Effector memory CD8-positive, alpha-beta T cell (primary cell): Measurements from ENCODE around the gene LRBA.
"Not testable (repeated sequence)": the region's sequence is repeated elsewhere in the genome, so short reads cannot be mapped to it uniquely, and the experiment has no call there.

Experiments used
- ATAC-seq: fragments of 150-1000 bp; cut with Tn5 transposase; replicated peaks from 2 replicates; pipeline ENCODE4 v1.10.0; 2021; ENCODE audit warnings: mild to moderate bottlenecking, moderate library complexity
- DNase-seq, 3 experiments: peaks; one replicate each; pipeline ENCODE4 v3.0.0; 2021
- H3K27ac Mint-ChIP-seq, 2 donors: one replicate each; pipeline ENCODE4 v1.8.0; 2022; ENCODE audit warnings: mild to moderate bottlenecking in 2 of 2, mixed read lengths in 2 of 2, moderate library complexity in 2 of 2
- H3K27me3 Mint-ChIP-seq, 2 donors: one replicate each; pipeline ENCODE4 v1.8.0; 2022; ENCODE audit warnings: mixed read lengths in 2 of 2
- H3K36me3 Mint-ChIP-seq: one replicate; pipeline ENCODE4 v1.8.0; 2022; ENCODE audit warnings: mild to moderate bottlenecking, moderate library complexity, mixed read lengths; ENCODE audit not compliant: insufficient read depth
- H3K4me1 Mint-ChIP-seq, 2 donors: one replicate each; pipeline ENCODE4 v1.8.0; 2022; ENCODE audit warnings: low read depth in 2 of 2, mixed read lengths in 2 of 2
- H3K4me3 Mint-ChIP-seq, 2 donors: one replicate each; pipeline ENCODE4 v1.8.0; 2022; ENCODE audit warnings: mild to moderate bottlenecking in 2 of 2, mixed read lengths in 2 of 2, moderate library complexity in 2 of 2
- H3K9me3 Mint-ChIP-seq, 2 donors: one replicate each; pipeline ENCODE4 v1.8.0; 2022; ENCODE audit warnings: mixed read lengths in 2 of 2

The LRBA gene

GRCh38 chr4:150976478-150977118, 38.5 kb downstream of the LRBA start:
- no peaks in the 10 kb centered on the region for H3K27me3 Mint-ChIP-seq
- no peak overlapping the region for H3K27ac Mint-ChIP-seq
- peaks cover 59 to 76% of the 10 kb centered on the region in 2 donors for H3K4me1 Mint-ChIP-seq
- DNase-seq (no peak), ATAC-seq (no peak)
- H3K9me3 Mint-ChIP-seq = no peaks in the 10 kb centered on the region
- H3K36me3 Mint-ChIP-seq = no peaks in the 10 kb centered on the region
- no peak overlapping the region for H3K4me3 Mint-ChIP-seq

- Mint-ChIP-seq H3K4me3 (no peak overlapping the region), H3K27ac (peak overlapping the region; percentile 2 to 75), H3K36me3 (no peaks in the 10 kb centered on the region), H3K9me3 (no peaks in the 10 kb centered on the region), H3K27me3 (no peaks in the 10 kb centered on the region), H3K4me1 (peaks cover 53 to 73% of the 10 kb centered on the region in 2 donors)
- DNase-seq (no peak), ATAC-seq (no peak)
These were observed 40.3 kb downstream of the LRBA start for GRCh38 chr4:150974750-150975149.

GRCh38 chr4:150974252-150974640, 40.8 kb downstream of the LRBA start:
- Mint-ChIP-seq H3K4me1 (peaks cover 54 to 73% of the 10 kb centered on the region in 2 donors), H3K27ac (peak overlapping the region in 1 of 2 donors; percentile 75), H3K4me3 (no peak overlapping the region), H3K27me3 (no peaks in the 10 kb centered on the region), H3K9me3 (no peaks in the 10 kb centered on the region), H3K36me3 (no peaks in the 10 kb centered on the region)
- DNase-seq (no peak), ATAC-seq (no peak)

- ATAC-seq (no peak), DNase-seq (no peak)
- Mint-ChIP-seq H3K4me3 (peak overlapping the region in 1 of 2 donors; percentile 19), H3K36me3 (no peaks in the 10 kb centered on the region), H3K27ac (peak overlapping the region in 1 of 2 donors; percentile 75), H3K9me3 (no peaks in the 10 kb centered on the region), H3K4me1 (peaks cover 50 to 69% of the 10 kb centered on the region in 2 donors), H3K27me3 (no peaks in the 10 kb centered on the region)
These were observed 41.3 kb downstream of the LRBA start for GRCh38 chr4:150973626-150974251.

- no peaks in the 10 kb centered on the region for H3K27me3 Mint-ChIP-seq
- peaks cover 42 to 57% of the 10 kb centered on the region in 2 donors for H3K4me1 Mint-ChIP-seq
- H3K4me3 Mint-ChIP-seq = peak overlapping the region in 1 of 2 donors; percentile 8
- ATAC-seq (no peak), DNase-seq (no peak)
- no peaks in the 10 kb centered on the region for H3K9me3 Mint-ChIP-seq
- H3K27ac Mint-ChIP-seq = peak overlapping the region in 1 of 2 donors; percentile 39
- peaks cover 3% of the 10 kb centered on the region for H3K36me3 Mint-ChIP-seq
These were observed 42.5 kb downstream of the LRBA start for GRCh38 chr4:150972592-150972991.

- ATAC-seq = no peak
- H3K27ac Mint-ChIP-seq = no peak overlapping the region
- no peak overlapping the region for H3K4me3 Mint-ChIP-seq
- no peaks in the 10 kb centered on the region for H3K9me3 Mint-ChIP-seq
- H3K4me1 Mint-ChIP-seq = peaks cover 43 to 57% of the 10 kb centered on the region in 2 donors
- no peaks in the 10 kb centered on the region for H3K27me3 Mint-ChIP-seq
- H3K36me3 Mint-ChIP-seq = peaks cover 3% of the 10 kb centered on the region
- DNase-seq = no peak
These were observed 43.2 kb downstream of the LRBA start for GRCh38 chr4:150971901-150972300.

GRCh38 chr4:150970685-150971151, 44.4 kb downstream of the LRBA start:
- Mint-ChIP-seq H3K27ac (peak overlapping the region in 1 of 2 donors; percentile 14), H3K4me1 (peaks cover 38 to 51% of the 10 kb centered on the region in 2 donors), H3K4me3 (no peak overlapping the region), H3K9me3 (no peaks in the 10 kb centered on the region), H3K36me3 (peaks cover 3% of the 10 kb centered on the region), H3K27me3 (no peaks in the 10 kb centered on the region)
- no peak for ATAC-seq
- no peak for DNase-seq

GRCh38 chr4:150964754-150965153, 50.3 kb downstream of the LRBA start:
- ATAC-seq = no peak
- no peak overlapping the region for H3K4me3 Mint-ChIP-seq
- no peak overlapping the region for H3K27ac Mint-ChIP-seq
- peaks cover 3% of the 10 kb centered on the region for H3K36me3 Mint-ChIP-seq
- H3K4me1 Mint-ChIP-seq = peaks cover 14 to 17% of the 10 kb centered on the region in 2 donors
- DNase-seq = no peak
- no peaks in the 10 kb centered on the region for H3K9me3 Mint-ChIP-seq
- no peaks in the 10 kb centered on the region for H3K27me3 Mint-ChIP-seq

- H3K4me3 Mint-ChIP-seq, H3K9me3 Mint-ChIP-seq, H3K36me3 Mint-ChIP-seq, DNase-seq, H3K27me3 Mint-ChIP-seq, ATAC-seq: not testable (repeated sequence)
- H3K27ac Mint-ChIP-seq = peak overlapping the region; percentile 60 to 78
- H3K4me1 Mint-ChIP-seq = peaks cover 8 to 14% of the 10 kb centered on the region in 2 donors
These were observed 51.3 kb downstream of the LRBA start for GRCh38 chr4:150963602-150964345.

- Mint-ChIP-seq H3K36me3 (no peaks in the 10 kb centered on the region), H3K4me1 (peaks cover 8 to 16% of the 10 kb centered on the region in 2 donors), H3K27ac (no peak overlapping the region), H3K4me3 (no peak overlapping the region), H3K9me3 (no peaks in the 10 kb centered on the region), H3K27me3 (no peaks in the 10 kb centered on the region)
- ATAC-seq (peak; percentile 74), DNase-seq (no peak)
These were observed 52.8 kb downstream of the LRBA start for GRCh38 chr4:150962245-150962644.

- Mint-ChIP-seq H3K4me1 (peaks cover 8 to 18% of the 10 kb centered on the region in 2 donors), H3K27me3 (no peaks in the 10 kb centered on the region), H3K4me3 (no peak overlapping the region), H3K36me3 (no peaks in the 10 kb centered on the region), H3K9me3 (no peaks in the 10 kb centered on the region), H3K27ac (no peak overlapping the region)
- DNase-seq (no peak), ATAC-seq (no peak)
These were observed 53.5 kb downstream of the LRBA start for GRCh38 chr4:150961566-150961965.

GRCh38 chr4:150960818-150961217, 54.3 kb downstream of the LRBA start:
- Mint-ChIP-seq H3K4me3 (no peak overlapping the region), H3K27me3 (no peaks in the 10 kb centered on the region), H3K36me3 (no peaks in the 10 kb centered on the region), H3K4me1 (peaks cover 7 to 21% of the 10 kb centered on the region in 2 donors), H3K9me3 (no peaks in the 10 kb centered on the region), H3K27ac (no peak overlapping the region)
- peak in 2 of 3 experiments; percentile 15 to 27 for DNase-seq
- peak; percentile 77 for ATAC-seq

- DNase-seq = no peak
These were observed 55.0 kb downstream of the LRBA start for GRCh38 chr4:150960079-150960478.

More at GRCh38 chr4:150960079-150960478, 55.0 kb downstream of the LRBA start:
- Mint-ChIP-seq H3K4me1 (peaks cover 3 to 22% of the 10 kb centered on the region in 2 donors), H3K9me3 (no peaks in the 10 kb centered on the region), H3K36me3 (no peaks in the 10 kb centered on the region), H3K27ac (no peak overlapping the region), H3K27me3 (no peaks in the 10 kb centered on the region), H3K4me3 (no peak overlapping the region)
- ATAC-seq = no peak
